Measurements from ENCODE around the gene PTX4.

Gene PTX4

GRCh38 chr16:1523581-1524245 lies 35.0 kb upstream of the PTX4 start:
- no peak for DNase-seq

GRCh38 chr16:1520461-1520860 lies 31.7 kb upstream of the PTX4 start:
- no peak for DNase-seq

- DNase-seq = no peak
These were observed 31.1 kb upstream of the PTX4 start for GRCh38 chr16:1519831-1520230.

GRCh38 chr16:1518626-1519135 lies 29.9 kb upstream of the PTX4 start:
- no peak for DNase-seq

GRCh38 chr16:1514507-1514906 lies 25.8 kb upstream of the PTX4 start:
- no peak for DNase-seq

- DNase-seq = no peak
These were observed 24.0 kb upstream of the PTX4 start for GRCh38 chr16:1512774-1513173.

- no peak for DNase-seq
These were observed 23.2 kb upstream of the PTX4 start for GRCh38 chr16:1511662-1512569.

GRCh38 chr16:1510941-1511351 lies 22.2 kb upstream of the PTX4 start:
- no peak for DNase-seq

- no peak for DNase-seq
These were observed 21.5 kb upstream of the PTX4 start for GRCh38 chr16:1510272-1510671.

GRCh38 chr16:1509307-1510221 lies 20.8 kb upstream of the PTX4 start:
- no peak for DNase-seq

GRCh38 chr16:1508494-1509187 lies 19.9 kb upstream of the PTX4 start:
- DNase-seq = no peak

- no peak for DNase-seq
These were observed 17.9 kb upstream of the PTX4 start for GRCh38 chr16:1506494-1507213.

GRCh38 chr16:1505912-1506311 lies 17.2 kb upstream of the PTX4 start:
- no peak for DNase-seq

GRCh38 chr16:1505073-1505844 lies 16.5 kb upstream of the PTX4 start:
- no peak for DNase-seq

- no peak for DNase-seq
These were observed 14.6 kb upstream of the PTX4 start for GRCh38 chr16:1503110-1503955.

- no peak for DNase-seq
These were observed 13.6 kb upstream of the PTX4 start for GRCh38 chr16:1502092-1503004.

- DNase-seq = no peak
These were observed 12.9 kb upstream of the PTX4 start for GRCh38 chr16:1501630-1502029.

GRCh38 chr16:1500465-1501150 lies 11.9 kb upstream of the PTX4 start:
- DNase-seq = no peak
